Activated T-helper 1 cell treated with anti-CD3 and anti-CD28 coated beads, Interleukin-2, amount 50 U/mL, for 16 hours (primary cell): Measurements from ENCODE around the gene NTNG2.

Experiments used
- DNase-seq, 2 donors: peaks; one replicate each; pipeline ENCODE4 v3.0.0-alpha.2; 2020; ENCODE audit warnings: low read depth in 1 of 2, low spot score in 1 of 2

Gene NTNG2

GRCh38 chr9:132234535-132234934 lies 72.7 kb downstream of the NTNG2 start:
- DNase-seq = no peak

- no peak for DNase-seq
Observed at GRCh38 chr9:132235125-132235524, 73.3 kb downstream of the NTNG2 start.

- DNase-seq = peak; percentile 67
Observed at GRCh38 chr9:132235894-132236661, 74.2 kb downstream of the NTNG2 start.

- DNase-seq = no peak
Observed at GRCh38 chr9:132236662-132237311, 74.9 kb downstream of the NTNG2 start.

- no peak for DNase-seq
Observed at GRCh38 chr9:132237481-132237880, 75.6 kb downstream of the NTNG2 start.

- DNase-seq = no peak
Observed at GRCh38 chr9:132238026-132238972, 76.4 kb downstream of the NTNG2 start.

- no peak for DNase-seq
Observed at GRCh38 chr9:132238992-132239391, 77.1 kb downstream of the NTNG2 start.

- DNase-seq = no peak
Observed at GRCh38 chr9:132239518-132239917, 77.7 kb downstream of the NTNG2 start.

- DNase-seq = no peak
Observed at GRCh38 chr9:132239999-132240840, 78.4 kb downstream of the NTNG2 start.

- peak; percentile 99 for DNase-seq
Observed at GRCh38 chr9:132240841-132241482, 79.1 kb downstream of the NTNG2 start.

GRCh38 chr9:132241483-132241839 lies 79.6 kb downstream of the NTNG2 start:
- no peak for DNase-seq

GRCh38 chr9:132241840-132242620 lies 80.2 kb downstream of the NTNG2 start:
- peak in 1 of 2 donors; percentile 39 for DNase-seq

GRCh38 chr9:132242621-132243155 lies 80.8 kb downstream of the NTNG2 start:
- no peak for DNase-seq

GRCh38 chr9:132243156-132244074 lies 81.6 kb downstream of the NTNG2 start:
- no peak for DNase-seq

GRCh38 chr9:132244582-132245455 lies 83.0 kb downstream of the NTNG2 start:
- no peak for DNase-seq

GRCh38 chr9:132245465-132245864 lies 83.6 kb downstream of the NTNG2 start:
- no peak for DNase-seq

- DNase-seq = no peak
Observed at GRCh38 chr9:132247942-132248341, 86.1 kb downstream of the NTNG2 start.
